ENCODE measurements around the gene SLC39A11.

The SLC39A11 gene

DNA sequence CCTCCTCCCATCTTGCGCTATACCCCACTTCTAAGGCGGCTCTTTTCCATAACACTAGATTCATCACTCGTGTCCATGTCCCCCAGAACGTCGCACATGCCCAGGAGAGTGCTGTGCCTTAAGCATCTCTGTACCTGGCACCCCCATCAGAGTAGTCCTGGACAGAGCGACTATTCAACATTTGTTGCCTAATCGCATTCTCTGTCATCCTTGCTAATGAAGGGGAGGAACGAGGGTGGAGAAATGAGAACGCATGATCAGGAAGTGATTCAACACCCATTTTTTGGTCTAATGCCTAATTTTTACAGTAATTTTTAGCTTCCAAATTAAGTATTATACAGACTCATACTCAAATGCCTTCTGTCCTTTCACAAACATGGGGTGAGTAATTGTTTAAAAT lies 53.2 kb downstream of the SLC39A11 start:
- no peak for DNase-seq

DNA sequence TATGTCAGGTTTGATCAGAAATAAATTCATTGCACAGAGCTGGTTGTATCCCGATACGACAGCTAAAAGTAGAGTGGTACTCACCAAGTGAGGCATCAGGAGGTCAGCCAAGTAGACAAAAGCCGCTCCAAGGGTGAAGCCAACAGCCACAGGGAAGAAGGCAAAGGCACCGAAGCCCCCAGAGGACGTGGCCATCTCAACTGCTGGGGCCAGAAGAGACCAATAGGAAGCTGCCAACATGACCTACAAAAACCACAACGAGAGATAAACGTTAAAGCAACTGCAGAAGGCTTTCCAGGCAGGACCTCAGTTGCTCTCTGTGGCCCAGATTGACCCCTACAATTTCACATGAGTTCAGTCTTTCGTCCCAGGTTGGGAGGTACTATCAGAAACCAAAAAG lies 61.0 kb downstream of the SLC39A11 start:
- DNase-seq = no peak

DNA sequence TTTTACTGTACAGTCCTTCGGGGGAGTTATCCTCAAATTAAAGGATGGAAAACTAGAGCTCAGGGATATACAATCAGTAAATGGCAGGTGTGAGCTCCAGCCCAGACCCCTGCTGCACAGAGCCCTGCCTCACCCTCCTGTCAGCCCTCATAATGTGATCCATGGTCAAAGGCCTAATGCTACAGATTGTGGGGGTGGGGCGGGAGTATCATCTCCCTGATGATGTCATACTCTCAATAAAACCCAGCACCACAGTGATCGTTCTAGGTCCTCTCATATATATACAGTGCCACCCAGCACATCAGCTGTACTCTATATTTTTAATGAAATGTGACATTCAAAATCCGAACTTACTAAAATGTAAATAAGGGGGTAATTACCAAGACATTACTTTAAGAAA lies 61.5 kb downstream of the SLC39A11 start:
- no peak for DNase-seq

DNA sequence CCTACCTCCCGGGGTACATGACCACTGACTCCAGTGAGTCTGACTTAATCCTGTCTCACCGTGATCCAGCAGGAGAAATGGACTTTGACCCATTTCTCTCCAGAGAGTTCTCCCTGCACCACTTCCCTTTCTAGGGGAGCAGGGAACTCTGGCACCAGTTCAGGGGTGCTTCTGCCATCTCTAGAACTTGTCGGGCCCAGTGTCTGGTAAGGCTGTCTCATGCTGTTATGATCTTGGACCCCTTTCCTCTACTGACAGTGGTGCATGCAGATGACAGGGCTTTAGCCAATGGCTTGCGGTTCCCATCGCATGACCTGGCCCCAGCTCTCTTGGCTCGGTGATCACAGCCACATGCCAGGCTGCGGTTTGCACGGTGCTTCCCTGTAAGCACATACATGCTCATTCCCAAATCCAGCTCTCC lies 62.0 kb downstream of the SLC39A11 start:
- DNase-seq = no peak

DNA sequence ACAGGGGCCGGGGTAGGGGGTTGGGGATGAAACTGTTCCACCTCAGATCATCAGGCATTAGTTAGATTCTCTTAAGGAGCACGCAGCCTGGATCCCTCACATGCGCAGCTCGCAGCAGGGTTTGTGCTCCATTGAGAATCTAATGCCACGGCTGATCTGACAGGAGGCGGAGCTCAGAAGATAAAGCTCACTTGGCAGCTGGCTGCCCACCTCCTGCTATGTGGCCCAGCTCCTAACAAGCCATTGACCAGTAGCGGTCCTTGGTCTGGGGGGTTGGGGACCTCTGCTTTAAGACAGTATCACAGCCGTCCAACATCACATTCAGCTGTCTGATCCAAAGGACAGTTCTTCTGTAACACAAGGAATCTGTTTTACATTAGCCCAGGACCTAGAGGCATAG lies 62.5 kb downstream of the SLC39A11 start:
- no peak for DNase-seq

DNA sequence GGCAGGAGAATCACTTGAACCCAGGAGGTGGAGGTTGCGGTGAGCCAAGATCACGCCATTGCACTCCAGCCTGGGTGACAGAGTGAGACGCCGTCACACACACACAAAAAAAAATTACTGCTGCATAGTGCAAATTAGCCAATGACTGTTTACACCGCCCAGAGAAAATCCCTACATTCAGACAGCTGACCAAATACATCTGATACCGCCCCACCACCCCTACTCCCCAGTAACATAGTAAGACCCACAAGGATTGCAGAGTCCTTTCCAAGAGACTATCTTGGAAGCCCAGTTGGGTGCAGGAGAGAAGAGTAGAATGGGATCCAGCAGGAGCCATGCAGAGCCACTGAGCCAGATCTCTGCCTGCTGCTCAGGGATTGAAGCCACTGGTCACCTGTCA lies 63.5 kb downstream of the SLC39A11 start:
- no peak for DNase-seq

DNA sequence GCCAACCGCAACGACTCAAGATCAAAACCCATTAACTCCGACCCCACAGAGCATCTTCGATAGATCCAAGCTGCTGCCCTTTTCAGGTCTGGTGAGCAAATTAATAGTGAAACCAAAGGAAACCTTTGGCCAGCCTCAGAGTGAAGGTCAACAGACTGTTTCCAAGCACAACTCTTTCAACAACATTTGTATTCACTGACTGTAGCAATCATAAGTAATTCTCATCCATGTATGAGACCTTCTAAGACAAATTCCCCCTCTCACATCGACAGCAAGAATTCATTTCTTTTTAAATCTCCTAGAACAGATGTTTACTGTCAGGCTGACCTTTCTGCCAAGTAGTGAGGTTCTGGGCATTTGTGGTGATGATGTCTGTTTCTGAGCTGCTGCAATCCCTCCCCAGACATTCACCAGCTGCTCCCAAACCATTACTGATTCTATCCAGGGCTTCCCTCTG lies 64.2 kb downstream of the SLC39A11 start:
- no peak for DNase-seq

DNA sequence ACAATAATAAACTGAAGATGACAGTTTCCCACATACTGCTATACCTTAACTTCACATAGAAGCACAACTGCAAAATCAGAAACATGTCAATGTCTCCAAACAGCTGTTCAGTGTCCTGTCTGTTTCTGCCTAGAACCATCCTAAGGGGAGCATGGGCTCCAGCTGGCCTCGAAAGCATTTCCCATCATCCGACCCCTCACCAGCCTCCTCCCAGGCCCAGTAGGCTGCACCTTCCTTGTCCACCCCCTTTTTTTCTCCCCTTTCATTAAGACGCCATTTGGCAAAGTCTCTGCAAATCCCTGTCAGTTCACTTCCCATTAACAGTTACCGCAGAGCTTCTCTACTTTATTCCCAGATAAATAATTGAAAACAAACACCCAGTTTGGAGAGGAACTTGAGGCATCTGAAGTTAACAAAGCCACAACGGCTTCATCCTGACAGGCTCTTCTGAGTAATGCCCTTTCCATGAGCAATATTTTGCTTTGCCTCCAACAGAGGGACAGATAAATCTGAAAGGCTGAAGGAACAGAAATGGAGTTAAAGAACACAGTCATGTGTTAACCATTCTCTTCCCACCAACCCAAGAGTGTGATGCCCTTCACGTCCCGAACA lies 65.3 kb downstream of the SLC39A11 start:
- no peak for DNase-seq

DNA sequence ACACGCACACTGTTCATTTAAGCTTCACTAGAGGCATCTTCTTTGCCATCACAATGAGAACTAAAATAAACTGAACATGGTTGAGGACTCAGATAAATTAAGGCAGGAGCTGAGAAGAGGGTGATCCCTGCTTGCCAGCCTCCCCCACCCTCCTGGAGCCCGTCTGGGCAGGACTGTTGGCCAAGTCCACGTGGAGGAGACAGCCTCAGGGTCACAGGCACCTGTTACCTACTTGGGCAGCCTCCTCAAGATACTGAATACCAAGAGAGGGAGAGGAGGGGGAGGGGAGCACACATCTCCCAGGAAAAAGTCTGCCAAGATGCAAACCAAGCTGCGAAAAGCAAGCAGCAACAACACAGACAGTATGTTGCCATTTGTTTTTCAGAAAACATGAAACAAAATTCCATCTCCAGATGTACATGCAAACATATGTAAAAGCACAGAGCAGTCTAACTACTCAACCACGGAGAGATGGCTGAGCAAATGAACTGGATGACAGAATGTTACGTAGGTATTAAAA lies 67.4 kb downstream of the SLC39A11 start:
- no peak for DNase-seq

DNA sequence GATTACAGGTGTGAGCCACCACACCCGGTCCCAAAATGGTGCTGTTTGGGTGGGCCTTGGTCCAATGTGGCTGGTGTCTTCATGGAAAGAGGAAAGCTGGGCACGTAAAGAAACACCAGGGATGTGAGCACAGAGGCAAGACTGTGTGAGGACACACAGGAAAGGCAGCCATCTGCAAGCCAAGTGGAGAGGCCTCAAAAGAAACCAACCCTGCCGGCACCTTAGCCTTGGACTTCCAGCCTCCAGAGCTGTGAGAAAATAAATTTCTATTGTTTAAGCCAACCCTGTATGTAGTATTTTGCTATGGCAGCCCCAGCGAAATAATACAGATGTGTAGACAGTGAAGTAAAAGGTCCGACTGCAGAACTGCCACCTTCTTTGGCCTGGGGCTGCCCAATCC lies 68.7 kb downstream of the SLC39A11 start:
- DNase-seq = no peak

DNA sequence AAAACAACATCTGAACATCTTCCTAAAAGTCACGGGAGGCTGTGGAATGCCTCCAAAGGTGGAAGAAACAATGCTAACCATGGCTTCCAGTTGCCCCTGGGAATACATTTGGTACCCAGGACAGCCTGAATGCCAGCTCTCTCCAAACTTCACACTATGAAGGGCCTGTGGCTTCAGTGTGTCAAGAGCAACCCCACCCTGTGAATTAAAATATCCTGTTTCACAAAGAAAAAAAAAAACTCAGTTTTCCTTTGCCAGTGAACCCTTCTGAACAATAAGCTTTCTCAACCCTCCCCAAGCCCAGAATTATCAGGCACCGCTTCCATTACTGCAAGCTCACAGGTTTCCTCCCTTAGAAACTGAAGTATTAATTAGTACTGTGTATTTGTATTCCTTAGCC lies 69.8 kb downstream of the SLC39A11 start:
- no peak for DNase-seq

DNA sequence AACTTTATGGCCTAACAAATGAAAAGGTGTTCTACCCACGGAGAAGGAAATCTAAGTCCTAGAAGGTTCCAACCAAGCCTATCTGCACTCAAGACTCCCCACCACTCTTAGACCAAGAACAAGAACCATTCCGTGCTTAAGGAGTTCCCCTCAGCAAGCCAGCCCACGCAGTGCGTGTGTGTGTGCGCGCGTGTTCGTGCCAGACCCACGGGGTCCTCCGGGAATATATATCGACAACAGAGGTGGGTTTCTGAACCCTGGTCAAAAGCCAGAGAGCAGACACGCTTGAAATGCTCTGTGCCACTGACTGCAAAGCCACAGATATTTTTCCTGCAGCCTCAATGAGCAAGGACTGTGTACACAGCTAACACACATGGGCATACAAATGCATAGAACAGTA lies 70.7 kb downstream of the SLC39A11 start:
- DNase-seq = no peak

DNA sequence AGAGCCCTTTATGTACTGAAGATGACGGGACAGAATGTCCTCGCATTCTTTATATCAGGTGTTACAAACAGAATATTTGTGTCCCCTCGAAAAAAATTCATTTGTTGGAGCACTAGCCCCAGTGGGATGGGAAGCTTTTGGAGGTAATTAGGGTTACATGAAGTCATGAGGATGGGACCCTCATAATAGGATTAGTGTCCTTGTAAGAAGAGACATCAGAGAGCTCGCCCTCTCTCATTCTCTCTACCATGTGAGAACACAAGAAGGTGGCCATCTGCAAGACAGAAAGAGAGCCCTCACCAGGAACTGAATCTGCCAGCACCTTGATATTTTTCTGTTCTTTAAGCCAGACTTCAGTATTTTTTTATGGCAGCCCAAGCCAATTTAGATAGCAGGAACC lies 72.4 kb downstream of the SLC39A11 start:
- no peak for DNase-seq

DNA sequence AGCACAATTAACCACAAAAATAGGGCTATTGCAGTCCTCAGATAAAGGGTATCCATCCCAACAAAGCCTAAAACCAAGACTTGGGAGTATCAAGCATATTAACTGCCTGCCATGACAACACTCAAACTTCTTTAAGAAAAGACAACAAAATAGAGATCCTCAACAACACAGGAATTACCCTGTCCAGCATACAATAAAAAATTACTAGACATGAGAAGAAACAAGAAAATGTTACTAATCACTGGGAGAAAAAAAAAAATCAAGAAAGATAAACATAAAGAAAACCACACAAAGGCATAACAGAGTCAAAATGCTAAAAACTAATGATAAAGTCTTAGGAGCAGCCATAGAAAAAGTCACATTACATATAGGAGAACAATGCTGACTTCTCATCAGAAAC lies 73.9 kb downstream of the SLC39A11 start:
- DNase-seq = no peak

DNA sequence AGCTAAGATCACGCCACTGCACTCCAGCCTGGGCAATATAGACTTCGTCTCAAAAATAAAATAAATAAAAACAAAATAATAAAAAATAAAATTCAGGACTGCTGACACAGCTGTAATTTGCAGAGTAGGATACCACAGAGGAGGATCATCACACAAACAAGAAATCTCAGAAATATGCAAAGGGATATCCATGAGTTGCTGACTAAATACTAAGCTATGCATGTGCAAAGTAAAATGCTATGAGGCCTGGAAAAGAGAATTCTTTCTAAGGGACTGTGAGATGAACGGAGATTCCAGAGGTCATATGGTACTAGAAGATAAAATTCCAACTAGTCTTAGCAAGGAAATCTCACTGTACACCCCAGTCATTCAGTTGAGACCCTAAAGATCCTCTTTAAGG lies 74.8 kb downstream of the SLC39A11 start:
- no peak for DNase-seq

DNA sequence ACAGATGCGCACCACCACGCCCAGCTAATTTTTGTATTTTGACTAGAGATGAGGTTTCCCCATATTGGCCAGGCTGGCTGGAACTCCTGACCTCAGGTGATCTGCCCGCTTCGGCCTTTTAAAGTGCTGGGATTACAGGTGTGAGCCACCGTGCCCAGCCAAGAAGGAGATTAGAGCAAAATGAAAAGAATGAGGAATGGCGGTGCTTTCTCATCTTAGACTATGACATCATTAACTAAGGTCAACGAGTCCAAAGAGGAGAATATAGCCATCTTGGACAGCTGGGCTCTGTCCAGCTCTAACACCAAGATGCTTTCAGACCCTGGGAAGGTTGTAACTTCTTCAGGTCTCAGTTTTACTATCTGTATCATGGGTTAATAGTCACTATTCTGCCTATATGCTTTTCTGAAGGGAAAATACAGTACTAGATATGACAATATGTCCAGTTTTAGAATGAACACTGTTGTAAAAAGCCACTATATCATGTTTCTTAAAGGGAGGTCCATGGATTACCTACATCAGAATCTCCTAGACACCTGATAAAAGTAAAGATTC lies 76.7 kb downstream of the SLC39A11 start:
- DNase-seq = no peak

DNA sequence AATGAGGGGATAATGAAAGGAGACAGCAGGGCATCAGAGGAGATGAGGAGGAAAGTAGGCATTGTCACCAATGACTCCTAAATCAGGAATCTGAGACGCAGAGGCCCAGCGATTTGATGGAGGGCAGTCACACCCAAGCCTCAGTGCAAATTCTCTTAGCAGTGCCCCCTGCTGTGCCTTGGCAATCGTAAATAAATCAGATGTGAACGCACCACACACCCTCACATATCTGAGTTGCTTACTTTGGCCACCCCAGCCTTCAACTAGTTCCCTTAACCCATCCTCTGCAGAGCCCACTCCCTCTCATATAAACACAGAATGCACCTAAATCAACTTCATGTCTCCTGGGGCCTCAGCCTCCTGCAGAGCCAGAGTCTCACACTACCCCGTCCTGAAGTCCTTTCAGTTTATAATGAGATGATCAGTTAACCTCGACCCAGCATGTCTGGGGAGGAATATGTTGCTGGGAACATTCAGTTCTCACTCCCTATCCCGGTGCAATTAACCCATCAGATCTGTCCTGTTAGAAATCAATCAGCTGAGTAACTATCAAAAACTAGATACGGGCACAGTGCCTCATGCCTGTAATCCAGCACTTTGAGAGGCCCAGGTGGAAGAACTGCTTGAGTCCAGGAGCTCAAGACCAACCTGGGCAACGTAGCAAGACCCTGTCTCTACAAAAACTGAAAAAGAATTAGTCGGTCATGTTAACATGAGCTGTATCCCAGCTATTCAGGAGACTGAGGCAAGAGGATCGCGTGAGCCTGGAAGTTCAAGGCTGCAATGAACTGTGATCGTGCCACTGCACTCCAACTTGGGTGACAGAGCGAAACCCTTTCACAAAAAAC lies 78.4 kb downstream of the SLC39A11 start:
- no peak for DNase-seq

DNA sequence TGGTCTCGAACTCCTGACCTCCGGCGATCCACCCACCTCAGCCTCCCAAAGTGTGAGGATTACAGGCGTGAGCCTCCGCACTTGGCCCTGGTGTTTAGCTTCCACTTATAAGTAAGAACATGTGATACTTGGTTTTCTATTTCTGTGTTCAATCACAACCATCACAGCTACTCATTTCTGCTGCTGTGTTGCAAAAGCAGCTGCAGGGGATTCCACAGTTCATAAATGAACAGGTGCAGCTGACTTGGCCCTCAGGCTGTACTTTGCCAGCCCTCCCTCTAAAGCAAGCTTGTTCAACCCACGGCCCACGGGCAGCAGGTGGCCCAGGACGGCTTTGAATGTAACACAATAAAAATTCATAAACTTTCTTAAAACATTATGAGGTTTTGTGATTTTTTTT lies 79.2 kb downstream of the SLC39A11 start:
- no peak for DNase-seq

DNA sequence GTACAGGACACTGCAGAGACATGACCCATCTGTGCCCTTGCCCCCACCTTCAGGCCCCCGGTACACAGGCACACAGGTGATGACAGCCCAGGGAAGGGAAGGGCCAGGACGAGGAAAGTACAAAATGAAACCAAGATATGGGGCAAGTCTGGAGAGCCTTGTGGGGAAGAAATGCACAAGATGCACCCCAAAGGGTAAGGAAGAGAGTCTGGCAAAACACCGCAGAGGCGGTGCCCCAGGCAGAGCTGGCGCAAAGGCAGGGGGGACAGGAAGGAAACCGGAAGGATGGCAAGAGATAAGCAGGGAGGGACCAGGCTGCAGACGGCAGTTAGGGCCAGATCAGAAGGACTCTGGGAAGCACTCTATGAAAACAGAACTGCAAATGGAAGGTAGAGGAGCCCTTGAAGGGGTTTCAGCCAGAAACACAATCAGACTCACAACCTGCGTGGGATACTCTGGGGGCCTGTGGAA lies 81.4 kb downstream of the SLC39A11 start:
- no peak for DNase-seq

DNA sequence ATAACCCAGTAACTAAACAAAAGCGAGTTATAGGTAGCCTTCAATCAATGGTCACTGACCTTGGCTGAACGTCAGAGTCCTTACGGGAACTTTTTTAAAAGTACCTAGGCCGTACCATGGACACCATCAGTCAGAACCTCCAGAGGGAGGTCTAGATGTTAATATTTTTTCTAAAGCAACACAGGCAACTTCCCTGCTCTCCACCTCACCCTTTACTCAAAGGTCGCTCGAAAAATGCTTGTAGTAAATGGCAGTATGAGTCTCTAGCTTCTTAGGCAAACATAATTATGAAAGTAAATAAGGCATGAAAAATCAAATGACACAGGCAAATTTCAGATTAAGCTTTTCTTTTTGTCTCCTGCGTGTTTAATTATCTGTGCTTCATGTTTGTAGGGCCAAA lies 82.1 kb downstream of the SLC39A11 start:
- DNase-seq = no peak

DNA sequence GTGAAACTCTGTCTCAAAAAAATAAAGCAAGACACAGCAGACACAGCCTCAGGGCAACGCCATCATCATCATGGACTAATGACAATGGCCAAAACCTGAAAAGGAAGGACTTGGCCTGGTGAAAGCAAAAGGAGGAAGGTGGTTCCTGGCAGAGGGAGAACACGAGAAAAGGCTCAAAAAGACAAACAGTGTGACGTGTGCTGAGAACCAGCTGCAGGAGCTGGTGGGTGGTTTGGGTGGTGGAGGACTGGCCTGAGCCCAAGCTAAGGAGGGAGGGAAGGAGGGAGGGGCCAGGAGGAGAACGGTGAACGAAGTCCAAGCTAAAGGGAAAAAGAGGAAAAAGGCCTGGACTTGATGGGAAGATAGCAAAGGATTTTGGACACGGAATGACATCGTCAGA lies 85.1 kb downstream of the SLC39A11 start:
- DNase-seq = no peak

DNA sequence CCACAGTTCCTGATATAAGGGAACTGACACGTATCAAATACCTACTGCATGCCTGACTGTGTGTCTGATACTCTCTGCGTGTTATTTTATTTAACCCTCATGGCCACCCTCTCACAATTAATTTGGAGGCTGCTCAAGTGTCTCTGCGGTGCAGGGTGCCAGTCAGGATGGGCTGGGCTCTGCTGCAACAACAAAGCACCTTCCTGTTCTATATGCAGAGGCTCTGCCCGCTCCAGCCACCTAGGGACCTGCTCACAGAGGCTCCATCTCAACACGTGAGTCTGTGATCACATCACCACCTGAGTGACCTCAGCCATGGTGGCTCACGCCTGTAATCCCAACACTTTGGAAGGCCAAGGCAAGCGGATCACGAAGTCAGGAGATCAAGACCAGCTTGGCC lies 87.1 kb downstream of the SLC39A11 start:
- DNase-seq = no peak

DNA sequence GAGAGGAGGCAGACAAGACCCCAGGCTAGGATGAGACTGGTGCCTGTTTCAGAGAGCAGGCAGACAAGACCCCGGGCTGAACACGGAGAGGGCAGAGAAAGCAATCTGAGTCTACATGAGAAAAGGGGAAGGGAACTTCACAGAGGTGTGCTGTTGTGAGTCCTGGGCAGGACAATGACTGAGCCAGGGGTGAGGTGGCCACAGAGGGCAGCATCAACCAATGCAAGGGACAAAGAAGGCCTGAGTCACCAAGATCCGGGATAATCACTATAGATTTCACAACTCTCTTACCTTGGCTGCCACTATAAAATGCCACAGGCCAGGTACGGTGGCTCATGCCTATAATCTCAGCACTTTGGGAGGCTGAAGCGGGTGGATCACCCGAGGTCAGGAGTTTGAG lies 89.0 kb downstream of the SLC39A11 start:
- no peak for DNase-seq

DNA sequence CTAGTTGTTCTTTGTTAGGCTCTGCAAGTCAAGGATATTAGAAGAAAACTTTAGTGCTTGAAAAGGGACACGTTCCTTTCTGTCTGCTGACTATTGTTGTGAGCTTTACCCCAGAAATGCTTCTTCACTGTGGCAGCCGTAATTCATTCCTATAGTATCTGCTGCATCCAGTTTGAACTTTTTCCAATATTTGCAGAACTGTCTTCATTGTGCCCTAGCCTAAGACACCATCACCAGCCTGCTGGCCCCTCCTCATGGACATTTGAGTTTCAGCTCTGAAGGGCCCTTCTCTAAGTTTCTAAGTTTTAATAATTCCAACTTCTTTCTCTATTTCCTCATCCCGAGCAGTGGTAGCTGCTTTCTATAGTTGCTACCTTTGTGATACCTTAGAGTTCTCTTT lies 91.7 kb downstream of the SLC39A11 start:
- DNase-seq = no peak

Measured in CD4-positive, alpha-beta T cell treated with Interleukin-4 for 4 hours (primary cell).